Right cardiac atrium (tissue), 5 donors: ENCODE measurements around the gene SYNM. TPM values are rescaled to one million over a fixed set of nuclear protein-coding genes. Genes with fewer than 3 reads are reported as not detected.

Source experiments
- ATAC-seq, 2 donors: fragments of 200-7000 bp; cut with Tn5 transposase; one replicate each; pipeline versions ENCODE4 v1.8.0 to v1.9.1; 2020; ENCODE audit warnings: moderate library complexity in 2 of 2, mild to moderate bottlenecking in 1 of 2
- DNase-seq, 3 donors: peaks; one replicate each; pipeline ENCODE4 v3.0.0-alpha.2; 2020
- H3K27ac ChIP-seq: one replicate; pipeline ENCODE4 v1.5.1; 2013; ENCODE audit warnings: mild to moderate bottlenecking, low read length, control low read depth, moderate library complexity
- H3K27me3 ChIP-seq: one replicate; pipeline ENCODE4 v1.6.1; 2013; ENCODE audit not compliant: control insufficient read depth, insufficient read depth
- H3K4me1 ChIP-seq: one replicate; pipeline ENCODE4 v1.6.1; 2013; ENCODE audit warnings: low read length; ENCODE audit not compliant: control insufficient read depth, insufficient read depth
- H3K4me3 ChIP-seq: one replicate; pipeline ENCODE4 v1.5.1; 2013; ENCODE audit warnings: low read length, control low read depth
- H3K9me3 ChIP-seq: one replicate; pipeline ENCODE4 v1.6.1; 2013; ENCODE audit warnings: low read length; ENCODE audit not compliant: control insufficient read depth
- WGBS: extraction: QIAGEN DNeasy Blood & Tissue Kit; methylation state at CpG from one replicate; pipeline ENCODE4 v1.1.7; 2013; 5-methylcytosine and 5-hydroxymethylcytosine counted together
- intact Hi-C, 4 donors: fragments of 100-400 bp; cut with DNase I; formaldehyde crosslinking; loops; one replicate each; pipeline versions ENCODE4 v1.11.0 to v1.14.0; 2022 to 2023
- polyA plus RNA-seq: library from polyadenylated mRNA; stranded (reverse); fragments of 200-250 nt; gene quantifications from one replicate; pipeline ENCODE4 v1.2.3, GENCODE V29; 2013
- total RNA-seq, 4 donors: library from RNA; stranded (reverse); fragmentation: NEBNext Ultra II Directional; extraction: Animal tissue kit (Norgen Biotek cat#: 25700); gene quantifications; one replicate each; pipeline ENCODE4 v1.2.1, GENCODE V29; 2021
- donor health status: healthy with polysubstance abuse.
- donor health status: DM: no; HTN: yes; CAD: no.
- donor health status: DM: no; HTN: no; CAD: no.
- donor health status: DM: no; HTN: yes; CAD: no; lungs with severe emphysema.
- donor health status: DM: yes; HTN: yes; CAD: no.

The SYNM gene
- total and polyA plus RNA-seq, 5 donors: 127 to 463 (median 200) TPM

DNA sequence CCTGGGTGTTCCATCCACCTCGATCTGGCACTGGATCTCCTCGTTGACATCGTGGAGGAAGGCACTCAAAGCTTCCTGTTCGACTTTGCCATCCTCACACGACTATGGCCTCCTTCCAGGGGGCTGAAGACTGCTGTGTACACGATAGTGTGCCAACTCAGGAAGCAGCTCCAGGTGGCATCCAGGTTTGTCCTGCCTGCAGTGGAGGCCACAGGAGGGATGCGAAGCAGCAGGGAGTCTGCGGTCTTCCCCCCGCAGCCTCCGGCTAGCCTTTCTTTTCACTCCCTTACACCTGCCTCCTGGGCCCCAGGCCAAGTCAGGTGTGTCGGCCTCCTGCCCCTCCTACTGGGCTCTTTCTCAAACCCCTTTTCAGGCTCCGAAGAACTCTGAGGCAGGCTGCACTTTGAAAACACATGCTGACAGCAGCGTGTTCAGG lies 32.2 kb downstream of the SYNM start:
- intact Hi-C loops: no loop called here
- no peak overlapping the region for H3K27ac ChIP-seq

DNA sequence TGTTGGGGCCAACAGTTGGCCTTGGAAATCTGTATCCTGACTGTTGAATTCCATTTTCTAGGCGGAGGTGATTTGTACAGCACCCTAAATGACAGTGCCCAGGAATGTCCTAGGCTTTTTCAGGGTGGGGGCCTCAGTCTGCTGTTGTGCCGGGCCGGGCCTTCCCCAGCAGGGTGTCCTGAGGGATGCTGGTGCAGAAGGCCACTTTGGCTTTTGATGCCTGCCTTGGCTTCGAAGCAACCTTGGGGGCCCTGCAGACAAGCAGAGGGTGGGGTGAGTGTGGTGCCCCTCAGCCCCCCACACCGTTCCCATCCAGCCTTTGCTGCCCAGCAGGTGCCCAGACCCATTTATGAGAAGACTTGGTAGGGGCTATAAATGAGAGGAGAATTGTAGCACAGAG lies 33.0 kb downstream of the SYNM start:
- Histone ChIP-seq H3K9me3 (no peaks in the 10 kb centered on the region), H3K27me3 (no peaks in the 10 kb centered on the region), H3K27ac (no peak overlapping the region), H3K4me1 (no peaks in the 10 kb centered on the region), H3K4me3 (no peak overlapping the region)
- intact Hi-C loops: loop anchor here in 1 of 4 donors (2.0 kb wide), 1 partner anchor 75 kb away; no protein-coding TSS in a partner anchor
- WGBS: 85% methylated on average over 5 of the region's 5 CpGs
- DNase-seq (no peak), ATAC-seq (no peak)

More for the DNA sequence above, 32.2 kb downstream of the SYNM start:
- DNase-seq (no peak), ATAC-seq (peak in 1 of 2 donors; percentile 14)
- Histone ChIP-seq H3K27me3 (no peaks in the 10 kb centered on the region), H3K9me3 (no peaks in the 10 kb centered on the region), H3K4me3 (no peak overlapping the region), H3K4me1 (no peaks in the 10 kb centered on the region)
- WGBS: 83% methylated on average over 13 of the region's 13 CpGs

DNA sequence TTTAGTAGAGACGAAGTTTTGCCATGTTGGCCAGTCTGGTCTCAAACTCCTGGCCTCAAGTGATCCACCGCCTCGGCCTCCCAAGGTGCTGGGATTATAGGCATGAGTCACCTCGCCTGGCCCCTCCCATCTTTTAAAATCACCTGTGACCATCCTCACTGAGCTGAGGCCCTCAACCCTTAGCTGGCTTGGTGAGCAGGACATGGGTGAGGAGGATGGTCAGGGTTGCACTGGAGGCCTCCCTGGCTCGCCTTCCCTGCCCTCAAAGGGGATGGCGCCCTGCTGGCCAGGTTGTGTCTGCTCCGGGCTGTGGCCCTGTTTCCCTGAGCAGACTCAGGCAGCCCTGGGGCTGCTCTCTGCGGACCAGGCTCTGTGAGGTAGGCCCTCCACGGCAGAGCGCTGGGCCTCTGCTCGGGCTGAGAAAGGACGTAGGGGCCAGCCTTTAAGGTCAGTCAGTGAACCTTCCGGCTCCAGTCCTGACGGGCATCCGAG lies 33.7 kb downstream of the SYNM start:
- Histone ChIP-seq H3K4me1 (no peaks in the 10 kb centered on the region), H3K9me3 (no peaks in the 10 kb centered on the region), H3K27me3 (no peaks in the 10 kb centered on the region), H3K27ac (no peak overlapping the region), H3K4me3 (no peak overlapping the region)
- DNase-seq: no peak
- ATAC-seq: peak in 1 of 2 donors; percentile 38
- WGBS: 95% methylated on average over 15 of the region's 15 CpGs
- intact Hi-C loops: loop anchor here in 1 of 4 donors (2.0 kb wide), 1 partner anchor 74 kb away; no protein-coding TSS in a partner anchor

DNA sequence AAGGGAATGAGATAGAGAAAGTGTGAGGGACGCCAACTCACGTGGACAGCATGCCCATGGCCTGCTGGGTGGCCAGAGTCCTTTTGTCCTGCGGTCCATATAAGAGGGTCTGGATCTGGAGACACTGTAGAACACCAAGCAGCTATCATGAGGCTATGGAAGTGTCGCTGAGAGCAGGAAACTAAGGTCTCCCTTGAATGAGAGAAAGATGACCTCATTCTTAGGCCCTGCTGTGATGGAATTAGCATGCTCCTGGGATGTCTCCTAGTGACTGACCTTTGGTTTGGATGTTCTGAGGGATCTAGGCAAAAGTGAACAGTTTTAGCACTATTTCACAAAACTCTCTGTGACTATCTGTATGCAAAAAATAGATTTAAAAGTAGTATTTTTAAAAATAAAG lies 34.4 kb downstream of the SYNM start:
- DNase-seq (no peak), ATAC-seq (no peak)
- Histone ChIP-seq H3K4me3 (no peak overlapping the region), H3K27me3 (no peaks in the 10 kb centered on the region), H3K4me1 (no peaks in the 10 kb centered on the region), H3K27ac (peak overlapping the region; percentile 8), H3K9me3 (no peaks in the 10 kb centered on the region)
- intact Hi-C loops: loop anchor here in 1 of 4 donors (2.0 kb wide), 1 partner anchor 74 kb away; no protein-coding TSS in a partner anchor
- 87% methylated on average over 4 of the region's 4 CpGs for WGBS

DNA sequence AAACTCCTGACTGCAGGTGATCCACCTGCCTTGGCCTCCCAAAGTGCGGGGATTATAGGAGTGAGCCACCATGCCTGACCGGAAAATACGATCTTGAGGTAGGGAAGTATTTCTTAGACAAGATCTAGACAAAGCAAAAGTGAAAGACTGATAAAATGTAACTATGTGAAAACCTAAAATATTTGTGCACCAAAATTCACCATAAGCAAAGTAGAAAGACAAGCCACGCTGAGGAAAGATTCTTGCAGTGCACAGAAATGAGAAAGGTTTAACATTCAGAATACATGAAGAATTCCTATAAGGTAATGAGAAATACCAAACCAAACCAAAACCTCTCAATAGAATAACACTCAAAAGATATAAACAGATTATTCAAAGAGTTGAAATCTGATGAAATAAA lies 35.7 kb downstream of the SYNM start:
- ATAC-seq (no peak), DNase-seq (no peak)
- no peak overlapping the region for H3K27ac ChIP-seq
- no peaks in the 10 kb centered on the region for H3K4me1 ChIP-seq
- intact Hi-C loops: no loop called here
- no peak overlapping the region for H3K4me3 ChIP-seq
- no peaks in the 10 kb centered on the region for H3K27me3 ChIP-seq
- 97% methylated on average over 4 of the region's 4 CpGs for WGBS
- no peaks in the 10 kb centered on the region for H3K9me3 ChIP-seq

DNA sequence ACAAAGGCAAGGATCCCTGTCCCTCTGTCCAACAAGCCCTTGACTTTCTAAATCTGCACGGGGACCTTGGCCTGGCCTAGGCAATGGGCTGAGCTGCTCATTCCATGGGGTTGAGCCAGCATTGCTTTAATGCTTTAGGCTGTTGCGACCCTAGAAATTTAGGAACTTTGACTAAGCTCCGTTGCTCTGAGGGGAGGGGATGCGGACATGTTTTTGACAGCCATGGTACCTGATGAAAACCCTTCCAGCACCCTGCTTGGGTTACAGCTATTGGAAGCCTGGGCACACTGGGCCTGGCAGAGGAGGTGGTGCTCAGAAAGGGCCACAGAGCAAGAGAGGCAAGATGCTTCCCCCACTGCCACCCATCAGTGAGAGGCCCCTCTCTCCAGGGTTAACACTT lies 37.1 kb downstream of the SYNM start:
- Histone ChIP-seq H3K27ac (no peak overlapping the region), H3K4me1 (no peaks in the 10 kb centered on the region)
- no peak for ATAC-seq

DNA sequence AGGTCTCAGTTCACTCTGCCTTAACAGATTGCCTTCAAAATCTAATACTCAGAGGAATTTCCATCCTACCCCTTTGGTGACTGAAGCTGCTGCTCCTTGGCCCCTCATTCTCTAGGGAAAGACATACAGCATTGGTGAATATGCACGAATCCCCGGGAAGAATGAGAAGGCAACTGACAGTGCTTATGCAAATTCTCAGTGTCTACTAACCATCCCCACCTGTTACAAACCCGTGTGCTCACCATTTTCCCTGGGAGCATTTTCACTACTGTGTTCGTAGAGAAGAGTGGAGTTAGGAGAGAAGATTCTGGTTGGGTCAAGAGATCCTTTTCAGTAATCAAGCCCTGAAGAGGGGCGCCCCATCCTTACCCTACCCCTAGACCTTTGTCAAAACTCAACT lies 37.7 kb downstream of the SYNM start:
- H3K4me3 ChIP-seq: no peak overlapping the region
- intact Hi-C loops: no loop called here
- no peak for ATAC-seq
- H3K27ac ChIP-seq: no peak overlapping the region
- H3K9me3 ChIP-seq: no peaks in the 10 kb centered on the region
- DNase-seq: no peak
- no peaks in the 10 kb centered on the region for H3K4me1 ChIP-seq
- no peaks in the 10 kb centered on the region for H3K27me3 ChIP-seq
- 75% methylated on average over 5 of the region's 5 CpGs for WGBS

More for the DNA sequence above, 37.1 kb downstream of the SYNM start:
- Histone ChIP-seq H3K4me3 (no peak overlapping the region), H3K9me3 (no peaks in the 10 kb centered on the region), H3K27me3 (no peaks in the 10 kb centered on the region)
- no peak for DNase-seq
- intact Hi-C loops: no loop called here
- 75% methylated on average over 4 of the region's 4 CpGs for WGBS

DNA sequence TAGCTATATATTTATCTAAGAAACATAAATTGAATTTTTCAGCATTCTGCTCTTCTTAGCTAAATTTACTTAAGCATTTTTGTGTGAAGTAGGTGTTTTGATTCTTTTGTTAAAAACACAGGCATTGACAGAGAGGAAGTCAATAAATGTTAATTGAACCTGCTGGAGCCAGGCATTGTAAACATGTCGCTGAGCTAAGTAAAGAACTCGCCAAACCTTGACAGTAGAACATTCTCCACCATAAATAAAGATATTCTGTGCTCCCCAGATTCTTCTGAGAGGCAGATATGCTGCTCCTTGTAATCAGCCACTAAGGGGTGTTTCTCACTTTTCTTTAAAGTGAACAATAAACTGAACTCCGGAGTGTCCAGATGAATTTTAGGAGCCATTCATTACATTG lies 38.4 kb downstream of the SYNM start:
- WGBS: 80% methylated on average over 3 of the region's 3 CpGs
- intact Hi-C loops: no loop called here
- Histone ChIP-seq H3K4me1 (no peaks in the 10 kb centered on the region), H3K27ac (no peak overlapping the region), H3K27me3 (no peaks in the 10 kb centered on the region), H3K9me3 (no peaks in the 10 kb centered on the region), H3K4me3 (no peak overlapping the region)
- no peak for DNase-seq
- no peak for ATAC-seq

DNA sequence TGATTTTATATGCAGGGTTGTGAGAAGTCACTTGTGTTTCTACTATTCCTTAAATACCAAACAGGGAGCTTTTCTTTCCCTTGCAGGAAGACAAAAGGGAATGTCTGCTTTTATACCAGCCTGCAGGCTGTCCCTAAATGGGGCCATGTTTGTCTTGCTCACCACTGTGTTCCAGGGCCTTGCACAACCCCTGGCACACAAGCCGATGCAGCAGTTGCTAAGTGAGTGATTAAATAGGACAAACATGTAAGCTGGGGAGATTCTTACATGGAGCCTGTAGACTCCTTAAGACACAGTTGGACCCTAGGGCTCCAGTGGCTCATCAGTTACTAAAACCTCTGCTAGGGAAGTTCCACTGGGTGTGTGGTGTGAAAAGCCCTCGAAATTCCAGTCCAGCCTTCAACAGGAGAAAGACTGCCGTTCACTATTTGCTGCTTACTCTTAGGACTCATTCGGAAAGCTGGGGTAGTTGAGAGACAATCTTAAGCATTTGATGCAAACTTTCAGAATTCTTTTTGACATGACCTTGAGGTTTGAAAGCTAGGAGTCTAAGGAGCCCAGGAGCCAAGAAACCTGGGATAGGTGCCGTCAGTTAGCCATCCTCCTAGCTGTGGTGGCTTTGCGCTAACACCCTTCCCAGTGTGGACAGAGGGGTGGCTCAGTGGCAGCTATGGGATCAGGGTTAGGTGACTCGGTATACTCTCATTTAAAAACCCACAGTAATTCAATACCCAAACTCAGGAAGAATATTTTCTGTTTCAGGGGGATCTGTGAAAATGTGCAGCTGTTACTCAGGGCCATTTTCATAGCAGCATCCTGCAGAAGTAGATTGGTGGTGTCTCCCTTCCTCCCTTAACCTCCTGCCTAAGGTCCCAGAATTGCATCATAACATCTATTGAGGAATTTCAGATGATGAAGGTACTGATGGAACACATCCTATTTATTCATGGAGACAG lies 39.1 kb downstream of the SYNM start:
- intact Hi-C loops: no loop called here
- WGBS: 75% methylated on average over 7 of the region's 7 CpGs

DNA sequence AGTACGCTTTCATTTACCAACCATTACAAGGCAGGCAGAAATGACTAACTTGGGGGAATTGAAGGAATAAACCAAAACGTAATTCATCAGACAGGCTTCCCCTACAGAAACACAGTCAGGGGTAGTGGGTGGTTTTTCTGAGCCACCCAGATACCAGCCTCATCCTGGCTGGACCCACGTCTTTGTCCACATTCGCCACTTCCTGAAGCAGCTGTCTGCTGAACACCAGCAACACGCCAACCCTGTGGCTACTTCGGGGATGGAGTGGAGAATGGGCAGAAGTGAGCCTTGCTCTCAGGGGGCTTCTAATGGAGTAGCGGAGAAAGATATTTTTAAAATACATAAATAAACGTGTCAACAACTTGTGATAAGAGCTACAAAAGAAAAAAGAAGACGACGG lies 40.1 kb downstream of the SYNM start:
- no peaks in the 10 kb centered on the region for H3K27me3 ChIP-seq
- H3K4me3 ChIP-seq: no peak overlapping the region
- WGBS: 79% methylated on average over 10 of the region's 10 CpGs
- intact Hi-C loops: no loop called here
- H3K27ac ChIP-seq: no peak overlapping the region
- H3K4me1 ChIP-seq: no peaks in the 10 kb centered on the region
- H3K9me3 ChIP-seq: no peaks in the 10 kb centered on the region
- ATAC-seq: no peak
- DNase-seq: no peak

More for the DNA sequence above, 39.1 kb downstream of the SYNM start:
- no peak overlapping the region for H3K4me3 ChIP-seq
- DNase-seq (peak; percentile 80 to 91 (median 84)), ATAC-seq (peak; percentile 79 to 86)
- no peaks in the 10 kb centered on the region for H3K4me1 ChIP-seq
- no peaks in the 10 kb centered on the region for H3K9me3 ChIP-seq
- H3K27ac ChIP-seq: peak overlapping the region; percentile 21
- no peaks in the 10 kb centered on the region for H3K27me3 ChIP-seq

DNA sequence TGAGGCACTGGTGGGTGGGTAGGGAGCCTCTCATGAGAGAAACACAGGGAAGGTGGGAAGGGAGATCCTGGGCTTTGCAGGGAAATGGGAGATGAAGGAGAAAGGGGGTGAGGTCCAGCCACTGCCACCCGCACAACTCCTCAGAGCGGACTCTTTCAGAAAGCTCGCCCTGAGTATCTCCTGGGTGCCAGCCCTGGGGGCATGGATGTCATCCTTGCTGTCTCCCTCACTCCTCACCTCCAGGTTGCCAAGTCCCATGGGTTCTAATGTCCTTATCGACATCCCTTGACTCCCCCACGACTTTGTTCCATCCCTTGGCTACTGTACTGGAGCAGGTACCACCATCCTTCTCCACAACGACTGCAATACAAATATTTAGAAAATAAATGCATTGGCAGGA lies 40.9 kb downstream of the SYNM start:
- H3K4me3 ChIP-seq: no peak overlapping the region
- no peak overlapping the region for H3K27ac ChIP-seq
- H3K27me3 ChIP-seq: no peaks in the 10 kb centered on the region
- 88% methylated on average over 6 of the region's 6 CpGs for whole genome bisulfite sequencing
- DNase-seq (no peak), ATAC-seq (peak in 1 of 2 donors; percentile 17)
- intact Hi-C loops: no loop called here
- H3K9me3 ChIP-seq: no peaks in the 10 kb centered on the region
- no peaks in the 10 kb centered on the region for H3K4me1 ChIP-seq
